ENCODE data around the gene EEA1.

- no peak for TF ChIP-seq CTCF (IDR thresholded peaks at IDR 0.05)
- no peak for TF ChIP-seq POLR2A (IDR thresholded peaks at IDR 0.05)
Measured at GRCh38 chr12:92757597-92758121, 171.4 kb downstream of the EEA1 start.

Measured in lower leg skin (tissue), 3 donors.